HG03439 (cell line): Measurements from ENCODE around the gene STXBP2.

ENCODE experiments used
- ATAC-seq: cut with Tn5 transposase; IDR thresholded peaks from one replicate; pipeline ENCODE4 v1.9.1; 2021; ENCODE audit warnings: mild to moderate bottlenecking, moderate library complexity; ENCODE audit not compliant: unreplicated experiment

The STXBP2 gene

DNA sequence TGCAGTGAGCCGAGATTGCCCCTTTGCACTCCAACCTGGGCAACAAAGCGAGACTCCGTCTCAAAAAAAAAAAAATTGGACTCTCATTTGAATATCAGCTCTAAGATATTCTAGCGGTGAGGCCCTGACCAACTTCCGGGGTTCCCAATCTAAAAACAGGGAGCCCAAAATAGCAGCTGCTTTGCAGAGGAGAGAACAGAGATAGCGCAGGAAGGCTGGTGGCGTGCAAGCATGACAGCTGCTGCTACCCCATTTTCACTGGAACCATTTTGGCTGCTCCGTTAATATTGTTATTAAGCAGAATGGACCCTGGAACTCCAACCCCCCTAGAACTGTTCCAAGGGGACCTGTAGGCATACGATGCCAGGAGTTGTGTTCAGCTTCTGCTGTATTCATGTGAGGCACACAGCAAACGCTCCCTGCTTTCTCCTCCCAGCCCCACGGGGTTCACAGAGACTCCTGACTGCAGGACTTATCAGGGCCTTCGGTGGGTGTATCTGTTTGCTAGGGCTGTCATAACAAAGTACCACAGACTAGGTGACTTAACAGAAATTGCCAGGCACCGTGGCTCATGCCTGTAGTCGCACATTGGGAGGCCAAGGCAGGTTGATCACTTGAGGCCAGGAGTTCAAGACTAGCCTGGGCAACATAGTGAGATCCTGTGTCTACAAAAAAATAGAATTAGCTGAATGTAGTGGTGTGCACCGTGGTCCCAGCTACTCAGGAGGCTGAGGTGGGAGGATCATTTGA is 11.5 kb downstream of the STXBP2 start:
- ATAC-seq, result no peak

DNA sequence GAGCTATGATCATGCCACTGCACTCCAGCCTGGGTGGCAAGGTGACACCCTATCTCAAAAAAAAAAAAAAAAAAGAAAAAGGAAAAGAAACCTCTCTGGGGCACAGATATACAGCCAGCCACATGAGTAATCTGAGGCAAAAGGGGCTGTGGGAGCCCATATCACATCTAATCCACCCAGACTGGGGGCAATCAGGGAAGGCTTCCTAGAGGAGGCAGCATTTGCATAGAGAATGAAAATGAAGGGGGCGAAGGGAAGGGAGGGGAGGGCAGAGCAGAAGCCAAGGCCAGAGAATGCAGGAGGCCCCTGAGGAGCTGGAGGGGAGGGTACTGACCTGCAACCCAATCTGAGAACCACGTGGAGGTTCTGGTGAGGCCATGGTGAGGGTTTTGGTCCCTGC is 13.2 kb downstream of the STXBP2 start:
- ATAC-seq, result no peak

DNA sequence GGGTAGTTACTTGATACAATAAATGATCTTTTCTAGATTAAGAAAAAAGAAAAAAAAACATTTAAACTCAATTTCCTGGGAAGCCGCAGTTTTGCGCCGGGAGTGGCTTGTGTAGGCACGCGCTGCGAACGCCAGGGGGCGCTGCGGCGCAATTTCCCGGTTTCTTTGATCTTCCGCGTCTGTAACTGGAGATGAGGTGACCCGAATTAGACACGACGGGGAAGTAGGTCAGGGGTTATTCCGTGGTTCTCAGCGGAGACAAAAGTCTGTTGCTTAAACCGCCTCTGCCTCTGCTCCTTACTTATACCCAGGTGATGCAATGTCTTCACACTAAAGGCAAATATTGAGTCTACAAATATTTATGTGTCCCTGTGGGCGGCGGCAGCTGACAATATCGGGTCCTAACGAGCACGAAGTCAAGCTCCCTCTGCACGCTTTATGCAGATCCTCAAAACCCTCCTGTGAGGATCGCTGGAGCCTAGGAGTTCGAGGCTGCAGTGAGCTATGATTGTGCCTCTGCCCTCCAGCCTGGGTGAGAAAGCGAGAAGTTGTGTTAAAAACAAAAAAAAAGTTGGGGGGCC is 15.2 kb downstream of the STXBP2 start:
- no peak for ATAC-seq

DNA sequence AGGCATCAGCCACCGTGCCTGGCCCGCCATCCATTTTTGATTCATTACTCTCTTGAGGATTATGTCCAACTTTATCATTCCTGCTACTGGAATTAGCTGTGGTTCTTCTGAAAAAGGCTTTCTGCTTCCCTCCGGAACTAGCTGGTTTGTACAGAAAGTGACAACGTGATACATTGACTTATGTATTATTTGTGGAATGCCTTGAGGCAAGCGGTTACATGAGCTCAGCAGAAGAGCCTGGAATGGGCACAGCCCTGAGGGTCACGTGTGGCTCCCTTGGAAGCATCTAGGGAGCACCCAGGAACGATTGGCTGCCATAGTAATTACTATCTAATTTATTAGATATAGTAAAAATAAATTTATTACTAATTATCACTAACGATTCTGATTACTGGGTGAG is 17.5 kb downstream of the STXBP2 start:
- no peak for ATAC-seq

DNA sequence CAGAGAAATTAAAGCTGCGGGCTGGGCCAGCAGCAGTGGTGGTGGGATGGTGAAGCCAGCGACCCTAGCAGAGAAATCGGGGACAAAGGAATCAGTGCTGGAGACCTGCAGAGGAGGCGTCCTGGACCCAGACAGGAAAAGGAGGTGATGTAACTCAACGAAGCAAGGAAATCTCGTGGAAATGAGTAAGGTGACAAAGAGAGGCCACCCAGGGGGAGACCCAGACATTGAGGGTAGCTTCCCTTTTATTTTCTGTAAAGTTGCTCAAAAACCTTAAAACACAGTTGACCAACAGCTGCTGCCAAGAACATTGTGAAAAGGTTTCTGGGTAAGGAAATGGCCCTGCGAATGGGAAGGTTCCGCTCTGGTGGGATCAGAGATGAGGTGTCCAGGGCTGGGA is 18.7 kb downstream of the STXBP2 start:
- ATAC-seq, result no peak

DNA sequence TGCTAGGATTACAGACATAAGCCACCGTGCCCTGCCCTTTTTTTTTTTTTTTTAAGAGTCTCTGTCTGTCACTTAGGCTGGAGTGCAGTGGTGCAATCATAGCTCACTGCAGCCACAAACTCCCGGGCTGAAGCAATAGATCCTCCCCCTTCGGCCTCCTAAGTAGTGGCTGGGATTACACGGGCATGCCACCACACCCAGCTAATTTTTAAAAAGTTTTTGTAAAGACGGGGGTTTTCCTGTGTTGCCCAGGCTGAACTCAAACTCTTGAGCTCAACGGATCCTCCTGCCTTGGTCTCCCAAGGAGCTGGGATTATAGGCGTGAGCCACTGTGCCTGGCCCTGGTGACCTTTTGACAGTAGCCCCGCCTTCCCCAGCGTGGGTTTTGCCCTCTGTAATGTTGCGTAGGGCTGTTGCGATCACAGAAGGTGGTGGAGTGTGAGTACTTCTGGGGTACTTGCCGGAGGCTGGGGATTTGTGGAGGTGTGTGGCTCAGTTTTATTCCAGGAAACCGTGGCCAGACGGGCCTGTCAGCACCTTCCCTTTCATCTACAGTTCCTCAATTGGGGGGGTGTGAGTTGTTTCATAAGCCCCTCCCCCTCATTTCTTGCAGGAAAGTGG is 20.3 kb downstream of the STXBP2 start:
- ATAC-seq, result no peak

DNA sequence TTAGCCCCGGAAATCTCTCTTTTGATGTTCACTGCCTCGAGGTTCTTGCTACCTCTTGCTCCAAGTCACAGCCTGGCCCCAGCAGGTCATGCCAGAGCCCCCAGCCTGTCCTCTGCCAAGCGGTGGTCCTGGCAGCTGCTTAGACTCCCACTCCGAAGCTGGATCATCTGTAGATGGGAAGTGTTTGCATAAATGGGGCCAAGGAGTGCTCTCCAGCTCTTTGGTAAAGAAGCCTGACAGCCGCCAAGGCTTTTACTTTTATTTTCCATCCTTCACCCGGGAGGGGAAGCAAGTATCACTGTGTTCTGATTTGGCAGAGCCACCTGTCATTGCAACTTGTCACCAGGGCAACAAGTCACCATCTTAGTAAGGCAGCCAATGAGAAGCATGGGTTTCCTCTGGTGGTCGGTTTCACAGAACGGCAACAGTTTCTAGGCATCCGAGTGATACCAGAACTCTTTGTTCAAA is 21.3 kb downstream of the STXBP2 start:
- peak; percentile 81 for ATAC-seq

DNA sequence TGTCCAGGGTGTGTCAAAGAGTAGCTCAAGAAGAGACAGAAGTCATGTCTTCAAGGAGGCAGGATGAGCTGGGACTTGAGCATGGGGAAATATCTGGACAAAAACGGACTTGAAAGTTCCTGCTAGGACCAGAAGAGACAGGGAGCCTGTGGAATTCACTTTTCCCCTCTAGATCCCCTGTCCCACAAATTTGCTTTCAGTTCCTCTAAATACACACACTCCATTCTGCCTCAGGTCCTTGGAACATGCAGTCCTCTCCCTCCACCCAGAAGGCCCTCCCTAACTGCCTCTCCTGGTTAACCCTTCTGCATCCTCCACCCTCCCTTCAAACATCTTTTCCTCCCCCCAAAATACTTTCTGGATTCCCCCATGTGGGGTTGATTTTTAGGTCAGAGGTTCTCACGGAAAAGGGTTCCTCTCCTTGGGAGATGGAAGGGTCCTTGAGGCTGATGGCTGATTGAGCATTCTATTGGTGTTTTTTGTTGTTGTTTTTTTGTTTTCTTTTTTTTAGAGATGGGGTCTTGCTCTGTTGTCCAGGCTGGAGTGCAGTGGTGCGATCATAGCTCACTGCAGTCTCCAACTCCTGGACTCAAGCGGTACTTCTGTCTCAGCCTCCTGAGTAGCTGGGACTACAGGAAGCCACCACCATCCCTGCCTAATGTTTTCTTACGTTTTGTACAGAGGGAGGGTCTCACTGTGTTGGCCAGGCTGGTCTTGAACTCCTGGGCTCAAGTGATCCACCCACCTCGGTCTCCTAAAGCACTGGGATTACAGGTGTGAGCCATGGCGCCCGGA is 25.0 kb downstream of the STXBP2 start:
- ATAC-seq, result no peak

DNA sequence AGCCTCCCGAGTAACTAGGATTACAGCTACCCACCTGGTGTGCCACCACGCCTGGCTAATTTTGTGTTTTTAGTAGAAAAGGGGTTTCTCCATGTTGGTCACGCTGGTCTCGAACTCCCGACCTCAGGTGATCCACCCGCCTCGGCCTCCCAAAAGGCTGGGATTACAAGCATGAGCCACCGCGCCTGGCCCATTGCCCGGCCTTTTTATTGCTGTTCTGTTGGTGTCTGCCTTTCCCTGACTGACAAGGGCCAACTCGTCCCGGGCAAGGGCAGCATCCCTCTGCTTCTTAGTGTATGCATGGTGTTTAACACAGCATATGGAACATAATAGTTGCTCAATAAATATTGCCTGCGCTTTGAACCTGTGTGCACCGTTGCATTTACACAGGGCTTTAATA is 25.7 kb downstream of the STXBP2 start:
- no peak for ATAC-seq

DNA sequence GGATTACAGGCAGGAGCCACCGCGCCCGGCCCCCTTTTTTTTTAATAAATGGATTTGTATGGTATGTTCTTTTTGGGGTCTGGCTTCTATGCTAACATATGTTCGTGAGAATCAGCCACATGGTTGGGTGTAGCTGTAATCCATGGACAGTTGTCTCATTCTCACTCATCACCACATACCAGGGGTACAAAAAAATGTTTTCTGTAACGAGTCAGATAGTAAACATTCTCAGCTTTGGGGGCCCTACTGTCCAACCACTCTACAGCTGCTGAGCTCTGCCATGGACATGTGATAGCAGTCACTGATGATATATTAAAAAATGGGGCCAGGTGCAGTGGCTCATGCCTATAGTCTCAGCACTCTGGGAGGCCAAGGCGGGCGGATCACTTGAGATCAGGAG is 26.8 kb downstream of the STXBP2 start:
- ATAC-seq, result no peak

DNA sequence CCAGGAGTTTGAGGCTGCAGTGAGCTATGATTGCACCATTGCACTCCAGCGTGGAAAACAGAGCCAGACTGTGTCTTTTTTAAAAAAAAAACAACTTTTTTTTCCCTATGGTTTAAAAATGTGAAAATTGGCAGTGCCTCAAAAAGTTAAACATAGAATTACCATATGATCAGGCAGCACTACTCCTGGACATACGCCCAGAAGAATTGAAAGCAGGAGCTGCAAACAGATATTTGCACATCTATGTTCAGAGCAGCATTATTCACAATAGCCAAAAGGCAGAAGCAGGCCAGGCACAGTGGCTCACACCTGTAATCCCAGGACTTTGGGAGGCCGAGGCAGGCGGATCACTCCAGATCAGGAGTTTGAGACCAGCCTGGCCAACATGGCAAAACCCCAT is 28.2 kb downstream of the STXBP2 start:
- ATAC-seq, result no peak

DNA sequence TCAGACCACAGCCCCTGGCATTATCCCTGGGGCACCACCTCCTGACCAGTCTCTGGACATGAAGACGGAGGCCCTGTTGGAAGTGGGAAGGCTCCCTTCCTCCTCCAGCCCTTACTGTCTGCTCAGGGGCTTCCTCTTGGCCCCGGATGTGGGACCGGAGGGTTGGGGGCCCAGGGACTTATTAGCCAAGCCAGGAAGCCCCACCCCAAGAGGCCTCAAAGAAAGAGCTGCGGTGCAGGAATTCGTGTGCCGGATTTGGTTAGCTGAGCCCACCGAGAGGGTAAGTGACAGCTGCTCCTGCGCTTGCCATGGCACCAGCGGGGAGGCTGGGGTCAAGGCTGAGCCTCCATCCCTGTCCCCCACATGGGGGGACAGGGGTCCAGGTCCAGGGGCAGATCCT is 31.9 kb downstream of the STXBP2 start, which contains the start of gene RETN:
TSS of gene RETN (plus strand) at position 208 of the 400 bp plus-strand sequence. CDS start 278 bp downstream, outside the sequence.
- ATAC-seq, result no peak

DNA sequence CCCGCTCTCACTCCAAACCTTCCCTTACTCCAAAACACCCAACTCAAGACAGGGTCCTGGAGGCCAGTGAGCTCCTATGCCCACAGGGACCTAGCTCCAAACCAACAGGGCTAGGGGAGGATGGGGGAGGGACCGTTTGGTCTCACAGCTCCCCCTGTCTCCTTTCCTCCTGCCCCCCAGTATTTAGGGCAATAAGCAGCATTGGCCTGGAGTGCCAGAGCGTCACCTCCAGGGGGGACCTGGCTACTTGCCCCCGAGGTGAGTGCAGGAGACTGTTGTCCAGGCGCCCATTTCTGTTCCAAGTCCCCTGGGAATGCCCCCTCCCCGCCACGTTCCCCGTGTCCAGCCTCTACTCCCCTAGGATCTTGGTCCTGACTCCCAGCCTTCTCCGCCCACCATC is 32.7 kb downstream of the STXBP2 start:
- ATAC-seq, result no peak

DNA sequence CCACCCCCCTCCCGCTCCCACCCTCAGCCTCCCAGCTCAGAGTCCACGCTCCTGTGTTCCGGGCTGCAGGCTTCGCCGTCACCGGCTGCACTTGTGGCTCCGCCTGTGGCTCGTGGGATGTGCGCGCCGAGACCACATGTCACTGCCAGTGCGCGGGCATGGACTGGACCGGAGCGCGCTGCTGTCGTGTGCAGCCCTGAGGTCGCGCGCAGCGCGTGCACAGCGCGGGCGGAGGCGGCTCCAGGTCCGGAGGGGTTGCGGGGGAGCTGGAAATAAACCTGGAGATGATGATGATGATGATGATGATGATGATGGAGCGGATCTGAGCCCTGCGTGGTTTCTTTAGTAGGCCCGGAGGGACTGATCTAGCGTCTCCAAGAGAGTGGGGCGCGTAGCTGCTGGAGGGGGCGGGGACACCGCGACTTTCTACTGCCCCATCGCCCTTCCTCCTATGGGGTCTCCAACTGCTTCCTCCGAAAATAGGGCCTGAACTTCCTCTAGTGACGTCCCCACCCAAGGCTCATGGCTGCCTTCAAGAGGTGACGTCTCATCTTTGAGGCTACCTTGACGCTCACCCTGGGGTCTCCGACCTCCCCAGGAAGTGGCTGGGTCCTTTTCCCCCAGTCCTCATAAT is 33.4 kb downstream of the STXBP2 start:
- no peak for ATAC-seq

DNA sequence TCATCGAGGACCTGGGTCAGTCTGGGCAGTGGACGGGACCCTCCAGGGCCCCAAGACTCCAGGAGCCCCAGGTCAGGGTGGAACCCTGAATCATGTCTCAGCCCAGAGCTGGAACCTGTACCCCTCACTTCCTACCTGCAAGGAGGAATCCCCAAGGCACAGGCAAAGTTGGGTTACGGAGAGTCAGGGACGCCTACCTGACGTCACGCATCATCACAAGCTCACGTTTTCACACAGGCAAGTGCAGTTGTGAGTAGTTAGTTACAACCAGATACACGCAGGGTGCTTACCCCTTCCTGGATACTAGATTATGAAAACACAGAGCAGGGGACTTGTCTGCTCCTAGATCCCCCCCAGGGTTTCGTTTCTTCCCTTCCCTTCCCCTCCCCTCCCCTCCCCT is 33.9 kb downstream of the STXBP2 start:
- ATAC-seq, result no peak

DNA sequence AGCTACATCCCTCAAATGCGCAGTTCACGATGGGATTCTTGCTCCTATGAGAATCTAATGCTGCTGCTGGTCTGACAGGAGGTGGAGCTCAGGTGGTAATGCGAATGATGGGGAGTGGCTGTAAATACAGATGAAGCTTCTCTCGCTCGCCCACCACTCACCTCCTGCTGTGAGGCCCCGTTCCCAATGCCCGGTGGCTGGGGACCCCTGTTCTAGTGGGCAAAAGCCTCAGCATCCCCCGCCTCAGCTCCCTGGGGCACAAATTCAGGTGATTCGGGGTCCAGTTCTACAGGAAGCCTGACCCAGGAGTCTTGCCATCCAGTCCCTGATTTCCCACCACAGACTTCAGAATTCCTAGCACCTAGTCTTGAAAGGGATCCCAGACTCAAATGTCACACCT is 35.6 kb downstream of the STXBP2 start:
- ATAC-seq, result no peak

DNA sequence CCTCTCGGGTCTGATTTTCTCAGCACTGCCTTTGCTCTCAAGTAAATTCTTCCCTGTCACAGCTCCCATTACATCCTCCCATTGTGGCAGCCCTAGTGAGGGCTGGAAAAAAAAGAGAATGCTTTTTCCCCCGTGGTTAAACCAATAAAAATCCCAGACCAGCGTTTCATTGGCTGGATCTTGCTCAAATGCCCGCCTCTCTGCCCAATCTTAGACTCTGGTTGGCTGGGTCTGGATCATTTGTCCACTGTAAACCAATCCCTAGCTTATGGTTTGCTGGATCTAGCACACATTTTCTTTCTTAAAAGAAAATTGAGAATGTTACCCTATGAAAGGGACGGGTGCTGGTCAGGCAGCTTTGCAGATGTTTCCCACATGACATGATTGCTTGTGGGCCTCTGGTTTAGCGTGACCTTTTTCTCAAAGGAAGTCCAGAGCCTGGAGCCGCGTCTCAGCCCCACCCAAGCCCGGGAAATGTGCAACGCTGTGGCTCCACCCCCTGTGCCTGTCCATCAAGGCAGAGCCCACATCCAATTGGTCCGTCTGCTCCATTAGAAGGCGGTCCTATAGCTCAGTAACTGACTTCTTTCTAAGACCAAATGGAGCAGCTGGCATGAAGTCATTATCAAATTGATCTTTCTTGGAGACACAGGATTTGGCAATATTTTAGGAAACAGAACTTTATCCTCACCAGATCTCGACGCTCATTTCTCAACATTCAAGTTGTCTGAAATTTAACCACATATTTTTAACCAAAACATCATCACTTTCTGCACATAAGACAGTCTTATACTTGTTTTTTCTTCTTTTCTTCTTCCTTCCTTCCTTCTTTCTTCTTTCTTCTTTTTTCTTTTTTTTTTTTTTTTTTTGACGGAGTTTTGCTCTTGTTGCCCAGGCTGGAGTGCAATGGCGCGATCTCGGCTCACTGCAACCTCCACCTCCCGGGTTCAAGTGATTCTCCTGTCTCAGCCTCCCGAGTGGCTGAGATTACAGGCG is 37.4 kb downstream of the STXBP2 start:
- no peak for ATAC-seq

DNA sequence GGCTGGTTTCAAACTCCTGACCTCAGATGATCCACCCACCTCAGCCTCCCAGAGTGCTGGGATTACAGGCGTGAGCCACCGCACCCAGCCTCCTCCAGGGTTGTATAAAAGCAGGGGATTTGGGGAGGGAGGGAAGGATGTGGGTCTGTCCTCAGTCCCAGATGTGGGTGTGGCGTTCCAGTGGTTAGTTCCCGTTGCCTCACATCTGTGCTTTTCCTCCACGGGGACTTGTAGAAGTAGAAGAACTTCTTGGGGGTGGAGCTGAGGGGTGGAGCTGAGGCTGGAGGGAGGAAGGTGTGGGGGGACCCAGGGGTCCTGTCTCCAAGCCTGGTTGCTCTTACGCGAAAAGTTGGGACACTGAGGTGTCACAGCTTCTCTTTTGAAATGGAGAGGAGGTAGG is 39.5 kb downstream of the STXBP2 start:
- no peak for ATAC-seq

DNA sequence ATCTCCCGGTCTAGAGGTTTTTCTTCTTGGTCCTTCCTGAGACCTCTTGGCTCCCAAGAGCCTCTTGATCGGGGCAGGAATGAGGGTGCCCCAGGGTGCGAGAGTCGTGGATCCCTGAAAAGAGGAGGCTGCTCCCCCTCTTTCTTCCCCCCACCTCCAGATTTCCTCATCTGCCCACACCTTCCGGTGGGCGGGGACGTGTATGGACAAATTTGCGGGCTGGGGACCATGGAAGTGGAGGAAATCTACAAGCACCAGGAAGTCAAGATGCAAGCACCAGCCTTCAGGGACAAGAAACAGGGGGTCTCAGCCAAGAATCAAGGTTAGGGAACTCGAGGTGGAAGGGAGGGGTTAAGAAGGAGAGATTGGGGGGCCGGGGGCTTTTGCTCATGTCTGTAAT is 39.9 kb downstream of the STXBP2 start, which contains the start of gene MCEMP1:
TSS of gene MCEMP1 (plus strand) at position 237 of the 400 bp plus-strand sequence. CDS start at position 268, 31 bp downstream.
- no peak for ATAC-seq
